H9 (cell line): ENCODE data around the gene TRIM68. TPM values are rescaled to one million over a fixed set of nuclear protein-coding genes. Genes with fewer than 3 reads are reported as not detected.

ENCODE experiments used
- DNase-seq: peaks from one replicate; pipeline ENCODE4 v3.0.0-alpha.2; 2017
- H2AFZ ChIP-seq: one replicate; pipeline ENCODE4 v1.6.1; 2013; ENCODE audit warnings: mild to moderate bottlenecking, low read length, control low read depth, moderate library complexity
- H2AK5ac ChIP-seq: 2 replicates; pipeline ENCODE4 v1.6.1; 2013; ENCODE audit warnings: low read length, control low read depth, mixed read lengths; ENCODE audit not compliant: insufficient read length
- H2BK120ac ChIP-seq: one replicate; pipeline ENCODE4 v1.6.1; 2013; ENCODE audit warnings: low read depth, mild to moderate bottlenecking, low read length, control low read depth, inconsistent platforms; ENCODE audit not compliant: poor library complexity, severe bottlenecking
- H2BK12ac ChIP-seq: 2 replicates; pipeline ENCODE4 v1.6.1; 2013; ENCODE audit warnings: low read length, control low read depth, mixed read lengths, low read depth; ENCODE audit not compliant: insufficient read length
- H2BK15ac ChIP-seq: 2 replicates; pipeline ENCODE4 v1.6.1; 2013; ENCODE audit warnings: low read depth, low read length, control low read depth
- H2BK20ac ChIP-seq: one replicate; pipeline ENCODE4 v1.6.1; 2013; ENCODE audit warnings: low read depth, mild to moderate bottlenecking, low read length, control low read depth, inconsistent platforms; ENCODE audit not compliant: poor library complexity, severe bottlenecking
- H2BK5ac ChIP-seq: 2 replicates; pipeline ENCODE4 v1.6.1; 2013; ENCODE audit warnings: low read length, control low read depth, mixed read lengths; ENCODE audit not compliant: insufficient read length
- H3K14ac ChIP-seq: 2 replicates; pipeline ENCODE4 v1.6.1; 2013; ENCODE audit warnings: low read length, control low read depth; ENCODE audit not compliant: insufficient read depth
- H3K18ac ChIP-seq: 2 replicates; pipeline ENCODE4 v1.6.1; 2013; ENCODE audit warnings: low read depth, mild to moderate bottlenecking, mixed read lengths, low read length, control low read depth; ENCODE audit not compliant: insufficient read length
- H3K23ac ChIP-seq: 2 replicates; pipeline ENCODE4 v1.6.1; 2013; ENCODE audit warnings: low read length, control low read depth, mixed read lengths, low read depth; ENCODE audit not compliant: insufficient read length
- H3K23me2 ChIP-seq: 2 replicates; pipeline ENCODE4 v1.6.1; 2013; ENCODE audit warnings: low read depth, mild to moderate bottlenecking, mixed read lengths, low read length, control low read depth; ENCODE audit not compliant: insufficient read length, poor library complexity, severe bottlenecking
- H3K27ac ChIP-seq: 2 replicates; pipeline ENCODE4 v1.5.1; 2013; ENCODE audit warnings: low read length, control low read depth, mixed read lengths, low read depth; ENCODE audit not compliant: insufficient read length
- H3K27me3 ChIP-seq: 2 replicates; pipeline ENCODE4 v1.6.1; 2013; ENCODE audit warnings: low read length, control low read depth, inconsistent platforms; ENCODE audit not compliant: insufficient read depth
- H3K4ac ChIP-seq: 2 replicates; pipeline ENCODE4 v1.6.1; 2013; ENCODE audit warnings: low read depth, mild to moderate bottlenecking, control low read depth, inconsistent platforms, low read length, moderate library complexity
- H3K4me1 ChIP-seq: 2 replicates; pipeline ENCODE4 v1.6.1; 2013; ENCODE audit warnings: low read length, control low read depth, inconsistent platforms; ENCODE audit not compliant: insufficient read depth
- H3K4me2 ChIP-seq: 2 replicates; pipeline ENCODE4 v1.6.1; 2013; ENCODE audit warnings: low read length, control low read depth, mixed read lengths; ENCODE audit not compliant: insufficient read length, insufficient read depth
- H3K56ac ChIP-seq: 2 replicates; pipeline ENCODE4 v1.6.1; 2013; ENCODE audit warnings: low read depth, mild to moderate bottlenecking, mixed read lengths, low read length, control low read depth; ENCODE audit not compliant: insufficient read length
- H3K79me1 ChIP-seq: 2 replicates; pipeline ENCODE4 v1.6.1; 2013; ENCODE audit warnings: low read depth, mild to moderate bottlenecking, moderate library complexity, low read length, control low read depth, inconsistent platforms; ENCODE audit not compliant: insufficient read depth, poor library complexity, severe bottlenecking
- H3K79me2 ChIP-seq: 2 replicates; pipeline ENCODE4 v1.6.1; 2013; ENCODE audit warnings: low read length, control low read depth, inconsistent platforms; ENCODE audit not compliant: insufficient read depth
- H3K9ac ChIP-seq: 2 replicates; pipeline ENCODE4 v1.6.1; 2013; ENCODE audit warnings: low read length, control low read depth, mixed read lengths; ENCODE audit not compliant: insufficient read length; ENCODE audit errors: extremely low read depth
- H3K9me3 ChIP-seq: one replicate; pipeline ENCODE4 v1.6.1; 2013; ENCODE audit warnings: low read depth, low read length, inconsistent platforms; ENCODE audit not compliant: control insufficient read depth
- H3T11ph ChIP-seq: one replicate; pipeline ENCODE4 v1.6.1; 2013; ENCODE audit warnings: mild to moderate bottlenecking, low read length, control low read depth, inconsistent platforms
- H4K20me1 ChIP-seq: one replicate; pipeline ENCODE4 v1.6.1; 2013; ENCODE audit not compliant: control insufficient read depth, insufficient read length, insufficient read depth
- H4K5ac ChIP-seq: 2 replicates; pipeline ENCODE4 v1.6.1; 2013; ENCODE audit warnings: low read depth, mild to moderate bottlenecking, mixed read lengths, low read length, control low read depth; ENCODE audit not compliant: insufficient read length
- H4K8ac ChIP-seq: replicated peaks from 2 replicates; pipeline ENCODE4 v1.6.1; 2013; ENCODE audit warnings: low read length, control low read depth, mixed read lengths, low read depth; ENCODE audit not compliant: insufficient read length
- H4K91ac ChIP-seq: 2 replicates; pipeline ENCODE4 v1.6.1; 2013; ENCODE audit warnings: low read depth, mild to moderate bottlenecking, moderate library complexity, mixed read lengths, low read length, control low read depth; ENCODE audit not compliant: insufficient read length
- H3K27ac Mint-ChIP-seq, 3 experiments: 2 replicates in 2 of 3; 3 replicates in 1 of 3; pipeline ENCODE4 v1.8.0; 2020 to 2021; ENCODE audit warnings: mixed read lengths in 3 of 3, mild to moderate bottlenecking in 1 of 3, moderate library complexity in 1 of 3
- H3K27me3 Mint-ChIP-seq: 2 replicates; pipeline ENCODE4 v1.8.0; 2021; ENCODE audit warnings: low read depth, mild to moderate bottlenecking, moderate library complexity, mixed read lengths
- H3K36me3 Mint-ChIP-seq, 3 experiments: 2 replicates in 2 of 3; 3 replicates in 1 of 3; pipeline ENCODE4 v1.8.0; 2020 to 2021; ENCODE audit warnings: low read depth in 3 of 3, mixed read lengths in 3 of 3; ENCODE audit not compliant: insufficient read depth in 1 of 3
- H3K4me1 Mint-ChIP-seq, 2 experiments: 2 replicates each; pipeline ENCODE4 v1.8.0; 2020; ENCODE audit warnings: mixed read lengths in 2 of 2
- H3K4me3 Mint-ChIP-seq, 2 experiments: 2 replicates in 1 of 2; 3 replicates in 1 of 2; pipeline ENCODE4 v1.8.0; 2020 to 2021; ENCODE audit warnings: mild to moderate bottlenecking in 2 of 2, mixed read lengths in 2 of 2, moderate library complexity in 1 of 2
- H3K9me3 Mint-ChIP-seq, 2 experiments: 2 replicates in 1 of 2; 3 replicates in 1 of 2; pipeline ENCODE4 v1.8.0; 2020; ENCODE audit warnings: mild to moderate bottlenecking in 2 of 2, mixed read lengths in 2 of 2, moderate library complexity in 1 of 2
- WGBS: extraction: QIAGEN DNeasy Blood & Tissue Kit; methylation state at CpG from one replicate; pipeline ENCODE4 v1.1.7; 2013; ENCODE audit warnings: missing lambda C conversion rate, low lambda C conversion rate, mixed read lengths; ENCODE audit not compliant: insufficient read length; ENCODE audit errors: extremely low coverage; 5-methylcytosine and 5-hydroxymethylcytosine counted together
- total RNA-seq: library from RNA; stranded (reverse); gene quantifications from 2 replicates; pipeline ENCODE4 v1.2.1, GENCODE V29; 2021
- TF ChIP-seq, protein P1 (sequence below): fragments of 200-600 bp; sonication (generic); conservative IDR thresholded peaks from 3 replicates; pipeline ENCODE4 v1.8.0; 2021; ENCODE audit warnings: antibody characterized with exemption, mild to moderate bottlenecking

TRIM68 gene
- total RNA-seq, 1 experiment from 2014 or later = 9.9 TPM

DNA sequence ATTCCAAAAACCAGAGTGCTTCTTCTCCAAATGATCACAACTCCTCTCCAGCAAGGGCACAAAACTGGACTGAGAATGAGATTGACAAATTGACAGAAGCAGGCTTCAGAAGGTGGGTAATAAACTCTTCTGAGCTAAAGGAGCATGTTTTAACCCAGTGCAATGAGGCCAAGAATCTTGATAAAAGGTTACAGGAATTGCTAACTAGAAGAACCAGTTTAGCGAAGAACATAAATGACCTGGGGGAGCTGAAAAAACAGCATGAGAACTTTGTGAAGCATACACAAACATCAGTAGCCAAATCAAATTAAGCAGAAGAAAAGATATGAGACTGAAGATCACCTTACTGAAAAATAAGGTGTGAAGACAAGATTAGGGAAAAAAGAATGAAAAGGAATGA, 47.6 kb downstream of the TRIM68 start:
- H2BK120ac ChIP-seq = no peak overlapping the region
- no peaks in the 10 kb centered on the region for H3K79me2 ChIP-seq
- no CpG with 5 or more reads among the region's 1 CpG for WGBS
- H3K27me3 ChIP-seq = no peaks in the 10 kb centered on the region
- H2BK5ac ChIP-seq = no peak overlapping the region
- H3K27ac ChIP-seq = no peak overlapping the region
- no peak overlapping the region for H3K14ac ChIP-seq
- H2BK12ac ChIP-seq = no peak overlapping the region
- H3K36me3 Mint-ChIP-seq = peaks cover 0 to 7% (median 0%) of the 10 kb centered on the region in 3 experiments; a peak in 1 of 7 replicates
- H3K4me1 Mint-ChIP-seq = peaks cover 15 to 20% of the 10 kb centered on the region in 2 experiments
- H3K4me3 Mint-ChIP-seq = no peak overlapping the region
- H3K56ac ChIP-seq = no peak overlapping the region
- peaks cover 16 to 18% of the 10 kb centered on the region in 2 experiments for H3K9me3 Mint-ChIP-seq
- H3K23me2 ChIP-seq = no peaks in the 10 kb centered on the region
- H3K79me1 ChIP-seq = no peaks in the 10 kb centered on the region
- no peak overlapping the region for H2BK20ac ChIP-seq
- TF ChIP-seq, protein P1, sequence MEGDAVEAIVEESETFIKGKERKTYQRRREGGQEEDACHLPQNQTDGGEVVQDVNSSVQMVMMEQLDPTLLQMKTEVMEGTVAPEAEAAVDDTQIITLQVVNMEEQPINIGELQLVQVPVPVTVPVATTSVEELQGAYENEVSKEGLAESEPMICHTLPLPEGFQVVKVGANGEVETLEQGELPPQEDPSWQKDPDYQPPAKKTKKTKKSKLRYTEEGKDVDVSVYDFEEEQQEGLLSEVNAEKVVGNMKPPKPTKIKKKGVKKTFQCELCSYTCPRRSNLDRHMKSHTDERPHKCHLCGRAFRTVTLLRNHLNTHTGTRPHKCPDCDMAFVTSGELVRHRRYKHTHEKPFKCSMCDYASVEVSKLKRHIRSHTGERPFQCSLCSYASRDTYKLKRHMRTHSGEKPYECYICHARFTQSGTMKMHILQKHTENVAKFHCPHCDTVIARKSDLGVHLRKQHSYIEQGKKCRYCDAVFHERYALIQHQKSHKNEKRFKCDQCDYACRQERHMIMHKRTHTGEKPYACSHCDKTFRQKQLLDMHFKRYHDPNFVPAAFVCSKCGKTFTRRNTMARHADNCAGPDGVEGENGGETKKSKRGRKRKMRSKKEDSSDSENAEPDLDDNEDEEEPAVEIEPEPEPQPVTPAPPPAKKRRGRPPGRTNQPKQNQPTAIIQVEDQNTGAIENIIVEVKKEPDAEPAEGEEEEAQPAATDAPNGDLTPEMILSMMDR = no peak
- H3K27me3 Mint-ChIP-seq = peaks cover 8% of the 10 kb centered on the region
- no peak for DNase-seq
- H3T11ph ChIP-seq = no peak overlapping the region
- H4K91ac ChIP-seq = no peak overlapping the region
- no peak overlapping the region for H3K4ac ChIP-seq
- no peak overlapping the region for H3K23ac ChIP-seq
- H3K18ac ChIP-seq = no peak overlapping the region
- no peak overlapping the region for H4K5ac ChIP-seq
- H3K27ac Mint-ChIP-seq = no peak overlapping the region
- no peaks in the 10 kb centered on the region for H3K4me1 ChIP-seq
- H3K9me3 ChIP-seq = no peaks in the 10 kb centered on the region
- H2BK15ac ChIP-seq = no peak overlapping the region
- no peak overlapping the region for H3K9ac ChIP-seq
- no peak overlapping the region for H2AK5ac ChIP-seq
- no peak overlapping the region for H2AFZ ChIP-seq
- H3K4me2 ChIP-seq = no peak overlapping the region
- no peak overlapping the region for H4K8ac ChIP-seq
- H4K20me1 ChIP-seq = no peaks in the 10 kb centered on the region
